Progenitor cell of endocrine pancreas (in vitro differentiated cells): ENCODE results near the gene PGAM1. TPM values are rescaled to one million over a fixed set of nuclear protein-coding genes. Genes with fewer than 3 reads are reported as not detected.
"Not testable (repeated sequence)": the region's sequence is repeated elsewhere in the genome, so short reads cannot be mapped to it uniquely, and the experiment has no call there.

ENCODE experiments used
- DNase-seq: peaks from one replicate; pipeline ENCODE4 v3.0.0; 2021; ENCODE audit warnings: low spot score; ENCODE audit not compliant: unreplicated experiment
- H3K27ac Mint-ChIP-seq: 2 replicates; pipeline ENCODE4 v1.8.0; 2021; ENCODE audit warnings: mild to moderate bottlenecking, moderate library complexity, mixed read lengths
- H3K27me3 Mint-ChIP-seq: 2 replicates; pipeline ENCODE4 v1.8.0; 2021; ENCODE audit warnings: mixed read lengths
- H3K36me3 Mint-ChIP-seq: 2 replicates; pipeline ENCODE4 v1.8.0; 2022; ENCODE audit warnings: mixed read lengths; ENCODE audit not compliant: insufficient read depth
- H3K4me1 Mint-ChIP-seq: 2 replicates; pipeline ENCODE4 v1.8.0; 2021; ENCODE audit warnings: low read depth, mixed read lengths
- H3K4me3 Mint-ChIP-seq: 2 replicates; pipeline ENCODE4 v1.8.0; 2021; ENCODE audit warnings: low read depth, mild to moderate bottlenecking, moderate library complexity, mixed read lengths
- H3K9me3 Mint-ChIP-seq: 2 replicates; pipeline ENCODE4 v1.8.0; 2021; ENCODE audit warnings: low read depth, mixed read lengths
- total RNA-seq: library from RNA; stranded (reverse); gene quantifications from 2 replicates; pipeline ENCODE4 v1.2.1, GENCODE V29; 2021
- TF ChIP-seq, protein P1 (sequence below): fragments of 200-600 bp; sonication (generic); IDR thresholded peaks from one replicate; pipeline ENCODE4 v1.5.0; 2021; ENCODE audit warnings: antibody characterized with exemption, mild to moderate bottlenecking; ENCODE audit not compliant: unreplicated experiment

PGAM1 gene
- total RNA-seq, 1 donor from 2014 or later: 130 TPM

DNA sequence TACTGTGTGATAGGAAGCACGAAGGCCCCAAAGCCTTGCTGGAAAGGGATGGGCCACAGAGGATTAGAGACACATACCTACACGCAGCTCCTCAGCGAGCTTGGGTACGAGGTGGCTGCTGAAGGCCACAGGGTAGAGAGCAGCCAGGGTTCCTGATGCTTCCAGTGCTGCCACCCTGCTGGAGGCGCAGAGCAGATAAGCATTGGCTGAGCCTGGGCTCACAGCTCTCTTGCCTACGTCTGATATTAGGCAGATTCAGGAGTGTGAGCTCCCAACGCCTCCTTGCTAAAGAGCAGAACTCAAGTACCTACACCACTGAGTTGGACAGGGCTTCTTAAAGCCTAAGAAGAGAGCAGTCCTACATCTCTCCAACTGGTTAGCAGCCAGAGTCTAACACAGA, 40.0 kb downstream of the PGAM1 start:
- Mint-ChIP-seq H3K27ac (no peak overlapping the region), H3K4me3 (no peak overlapping the region), H3K27me3 (no peaks in the 10 kb centered on the region), H3K4me1 (peaks cover 2% of the 10 kb centered on the region), H3K9me3 (no peaks in the 10 kb centered on the region), H3K36me3 (peaks cover 20% of the 10 kb centered on the region)
- TF ChIP-seq, protein P1, sequence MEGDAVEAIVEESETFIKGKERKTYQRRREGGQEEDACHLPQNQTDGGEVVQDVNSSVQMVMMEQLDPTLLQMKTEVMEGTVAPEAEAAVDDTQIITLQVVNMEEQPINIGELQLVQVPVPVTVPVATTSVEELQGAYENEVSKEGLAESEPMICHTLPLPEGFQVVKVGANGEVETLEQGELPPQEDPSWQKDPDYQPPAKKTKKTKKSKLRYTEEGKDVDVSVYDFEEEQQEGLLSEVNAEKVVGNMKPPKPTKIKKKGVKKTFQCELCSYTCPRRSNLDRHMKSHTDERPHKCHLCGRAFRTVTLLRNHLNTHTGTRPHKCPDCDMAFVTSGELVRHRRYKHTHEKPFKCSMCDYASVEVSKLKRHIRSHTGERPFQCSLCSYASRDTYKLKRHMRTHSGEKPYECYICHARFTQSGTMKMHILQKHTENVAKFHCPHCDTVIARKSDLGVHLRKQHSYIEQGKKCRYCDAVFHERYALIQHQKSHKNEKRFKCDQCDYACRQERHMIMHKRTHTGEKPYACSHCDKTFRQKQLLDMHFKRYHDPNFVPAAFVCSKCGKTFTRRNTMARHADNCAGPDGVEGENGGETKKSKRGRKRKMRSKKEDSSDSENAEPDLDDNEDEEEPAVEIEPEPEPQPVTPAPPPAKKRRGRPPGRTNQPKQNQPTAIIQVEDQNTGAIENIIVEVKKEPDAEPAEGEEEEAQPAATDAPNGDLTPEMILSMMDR: no peak
- no peak for DNase-seq

DNA sequence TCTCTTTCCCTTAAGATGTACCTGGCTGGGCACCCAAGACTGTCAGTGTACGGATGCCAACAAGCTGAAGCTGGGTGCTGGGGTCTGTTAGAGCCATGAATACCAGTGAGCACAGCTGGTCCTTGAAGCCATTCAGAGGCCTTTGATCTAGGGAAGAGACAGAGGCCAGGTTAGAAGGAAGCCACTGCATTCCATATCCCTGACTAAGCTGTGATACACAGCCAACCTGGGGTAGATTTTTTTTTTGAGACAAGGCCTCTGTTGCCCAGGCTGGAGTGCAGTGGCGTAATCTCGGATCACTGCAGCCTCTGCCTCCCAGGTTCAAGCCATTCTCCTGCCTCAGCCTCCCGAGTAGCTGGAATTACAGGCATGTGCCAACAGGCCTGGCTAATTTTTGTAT, 40.8 kb downstream of the PGAM1 start:
- TF ChIP-seq, protein P1: no peak
- Mint-ChIP-seq H3K27me3 (no peaks in the 10 kb centered on the region), H3K4me3 (no peak overlapping the region), H3K9me3 (no peaks in the 10 kb centered on the region), H3K27ac (no peak overlapping the region), H3K4me1 (peaks cover 2% of the 10 kb centered on the region), H3K36me3 (peaks cover 20% of the 10 kb centered on the region)
- DNase-seq: no peak

DNA sequence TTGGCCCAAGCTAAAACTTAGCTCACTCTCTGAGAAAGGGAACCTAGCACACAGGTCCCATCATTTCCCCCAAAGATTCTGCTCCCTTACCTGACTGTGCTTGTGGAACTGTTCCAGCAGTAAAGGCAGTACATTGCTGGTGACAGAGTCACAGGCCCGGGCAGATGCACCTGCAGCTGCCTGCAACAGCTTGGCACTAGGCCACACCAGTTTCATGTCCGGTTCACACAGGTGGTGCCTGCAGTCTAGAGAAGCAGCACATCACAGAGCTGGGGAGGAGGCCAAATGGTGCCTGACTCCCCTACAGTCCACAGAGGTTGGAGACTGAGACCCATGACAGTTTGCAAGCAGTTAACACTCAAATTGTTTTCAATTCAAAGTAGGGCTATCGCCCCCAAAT, 42.2 kb downstream of the PGAM1 start:
- Mint-ChIP-seq H3K4me1 (peaks cover 2% of the 10 kb centered on the region), H3K4me3 (no peak overlapping the region), H3K27ac (no peak overlapping the region), H3K27me3 (no peaks in the 10 kb centered on the region), H3K9me3 (no peaks in the 10 kb centered on the region), H3K36me3 (peaks cover 16% of the 10 kb centered on the region)
- DNase-seq: no peak
- TF ChIP-seq, protein P1: no peak

DNA sequence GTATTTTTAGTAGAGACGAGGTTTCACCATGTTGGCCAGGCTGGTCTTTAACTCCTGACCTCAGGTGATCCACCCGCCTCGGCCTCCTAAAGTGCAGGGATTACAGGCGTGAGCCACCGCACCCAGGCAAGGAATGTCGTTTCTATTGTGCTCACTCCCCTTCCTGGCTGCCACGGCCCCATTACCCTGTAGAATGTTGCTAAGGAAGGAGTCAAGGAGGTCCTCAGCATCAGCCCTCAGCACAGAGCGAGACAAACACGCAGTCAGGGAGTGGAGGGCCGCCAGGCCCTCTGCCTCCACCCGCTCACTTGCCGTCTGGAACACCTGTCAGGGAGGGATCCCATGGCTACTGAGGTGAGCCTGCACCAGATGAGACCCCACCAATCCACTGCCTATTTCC, 42.8 kb downstream of the PGAM1 start:
- not testable (repeated sequence) for H3K4me3 Mint-ChIP-seq, H3K9me3 Mint-ChIP-seq, H3K4me1 Mint-ChIP-seq, DNase-seq, H3K27me3 Mint-ChIP-seq
- Mint-ChIP-seq H3K36me3 (peaks cover 18% of the 10 kb centered on the region), H3K27ac (peak overlapping the region; percentile 71)

DNA sequence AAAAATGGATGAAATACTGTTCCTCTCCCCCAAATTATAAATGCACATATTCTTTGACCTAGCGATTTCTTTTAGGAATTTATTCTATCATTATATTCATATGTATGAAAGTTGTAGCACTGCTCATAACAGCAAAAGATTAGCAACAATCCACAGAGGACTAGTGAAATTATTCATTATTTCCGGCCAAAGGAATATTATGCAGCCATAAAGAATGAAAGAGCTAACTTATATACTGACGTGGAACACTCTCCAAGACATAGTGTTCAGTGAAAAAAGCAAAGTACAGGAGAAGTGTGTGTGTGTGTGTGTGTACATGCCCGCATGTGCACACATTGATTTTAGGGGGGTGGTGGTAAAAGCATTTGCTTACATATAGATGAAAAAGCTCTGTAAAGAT, 48.9 kb downstream of the PGAM1 start:
- H3K36me3 Mint-ChIP-seq: peaks cover 18% of the 10 kb centered on the region
- H3K4me1 Mint-ChIP-seq: no peaks in the 10 kb centered on the region
- no peak overlapping the region for H3K27ac Mint-ChIP-seq
- no peak overlapping the region for H3K4me3 Mint-ChIP-seq
- H3K9me3 Mint-ChIP-seq: no peaks in the 10 kb centered on the region
- no peaks in the 10 kb centered on the region for H3K27me3 Mint-ChIP-seq
- TF ChIP-seq, protein P1: no peak
- DNase-seq: no peak

DNA sequence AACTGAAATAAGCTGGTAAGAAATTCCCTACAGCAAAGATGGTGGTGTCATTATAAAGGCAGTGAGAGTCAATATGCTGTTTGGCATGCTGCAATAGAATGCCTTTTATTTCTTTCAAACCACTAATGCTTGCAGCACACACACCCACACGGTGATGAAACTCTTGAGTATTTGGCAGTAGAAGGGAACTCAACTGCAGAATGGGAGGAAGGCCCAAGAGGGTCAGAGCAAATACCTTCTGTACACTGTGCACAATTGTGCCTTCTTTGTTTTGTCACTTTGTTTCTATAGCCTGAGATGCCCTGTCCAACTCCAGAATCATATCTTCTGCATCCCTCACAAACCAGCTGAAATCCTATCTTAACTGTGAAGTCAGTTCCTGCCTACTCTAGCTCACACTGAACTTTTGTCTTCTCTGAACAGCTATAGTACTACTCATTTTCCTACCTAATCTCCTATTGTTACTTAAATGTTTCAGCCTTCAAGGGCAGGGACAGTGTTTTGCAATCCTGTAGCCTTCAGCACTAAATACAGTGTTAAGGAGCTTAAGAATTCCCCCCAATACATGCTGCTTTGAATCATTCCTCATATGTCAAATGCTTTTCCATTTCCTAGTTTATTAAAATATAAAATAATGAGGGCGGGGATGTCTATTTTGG, 50.1 kb downstream of the PGAM1 start:
- Mint-ChIP-seq H3K27me3 (no peaks in the 10 kb centered on the region), H3K4me1 (no peaks in the 10 kb centered on the region), H3K4me3 (no peak overlapping the region), H3K36me3 (peaks cover 17% of the 10 kb centered on the region), H3K9me3 (no peaks in the 10 kb centered on the region), H3K27ac (no peak overlapping the region)
- DNase-seq: no peak
- TF ChIP-seq, protein P1: no peak

DNA sequence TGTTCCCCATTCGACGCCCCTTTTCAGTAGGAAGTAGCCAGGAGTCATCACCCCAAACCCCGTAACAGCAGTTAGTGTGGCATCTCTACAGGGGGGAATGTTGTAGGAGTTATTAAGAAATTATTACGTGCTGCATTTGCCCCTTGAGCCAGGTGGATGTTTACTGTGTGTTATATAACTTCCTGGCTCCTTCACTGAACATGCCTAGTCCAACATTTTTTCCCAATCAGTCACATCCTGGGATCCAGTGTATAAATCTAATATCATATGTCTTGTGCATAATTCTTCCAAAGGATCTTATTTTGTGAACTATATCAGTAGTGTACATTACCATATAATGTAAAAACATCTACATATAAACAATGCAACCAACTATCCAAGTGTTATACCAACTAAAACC, 53.4 kb downstream of the PGAM1 start:
- peaks cover 13% of the 10 kb centered on the region for H3K36me3 Mint-ChIP-seq
- not testable (repeated sequence) for H3K4me3 Mint-ChIP-seq, H3K9me3 Mint-ChIP-seq

More for the DNA sequence above, 53.4 kb downstream of the PGAM1 start:
- not testable (repeated sequence) for DNase-seq, H3K27me3 Mint-ChIP-seq, H3K4me1 Mint-ChIP-seq
- peak overlapping the region; percentile 69 for H3K27ac Mint-ChIP-seq
